CD4-positive, alpha-beta T cell (primary cell): ENCODE results near the gene WDR93. TPM values are rescaled to one million over a fixed set of nuclear protein-coding genes. Genes with fewer than 3 reads are reported as not detected.

Experiments used
- ATAC-seq: fragments of 200-7000 bp; cut with Tn5 transposase; one replicate; pipeline ENCODE4 v1.10.0; 2022; ENCODE audit warnings: mild to moderate bottlenecking; ENCODE audit not compliant: poor library complexity
- CTCF ChIA-PET: fragments of 350-600 bp; sonication (Branson Sonifier 250); formaldehyde crosslinking; loops from one replicate; lab custom pipeline; 2021; ENCODE audit warnings: antibody characterized with exemption, inconsistent platforms; lab: Charles Lee
- POLR2A ChIA-PET: fragments of 350-600 bp; sonication (Branson Sonifier 250); formaldehyde crosslinking; loops from one replicate; lab custom pipeline; 2021; ENCODE audit warnings: antibody characterized with exemption, inconsistent platforms; lab: Charles Lee
- DNase-seq, 14 experiments: peaks; one replicate each; pipeline ENCODE4 v3.0.0-alpha.2; 2013 to 2020; ENCODE audit warnings: mixed read lengths in 2 of 14
- H3K27ac ChIP-seq, 2 donors: one replicate each; pipeline versions ENCODE4 v1.5.1 to v1.7.0; 2013; ENCODE audit warnings: low read length in 2 of 2, low read depth in 1 of 2, mild to moderate bottlenecking in 1 of 2
- H3K27me3 ChIP-seq, 2 experiments: 1 replicate in 1 of 2; 2 replicates in 1 of 2; pipeline versions ENCODE4 v1.6.1 to v1.7.0; 2013; ENCODE audit warnings: low read length in 2 of 2, control low read depth in 1 of 2, mild to moderate bottlenecking in 1 of 2, moderate library complexity in 1 of 2; ENCODE audit not compliant: insufficient read depth in 2 of 2, control insufficient read depth in 1 of 2
- H3K36me3 ChIP-seq: one replicate; pipeline ENCODE4 v1.6.1; 2013; ENCODE audit warnings: low read length, control low read depth; ENCODE audit not compliant: insufficient read depth
- H3K4me1 ChIP-seq: one replicate; pipeline ENCODE4 v1.6.1; 2013; ENCODE audit warnings: low read length, control low read depth; ENCODE audit not compliant: insufficient read depth
- H3K4me3 ChIP-seq: one replicate; pipeline ENCODE4 v1.5.1; 2013; ENCODE audit warnings: mild to moderate bottlenecking, low read length, moderate library complexity
- H3K9me3 ChIP-seq, 2 experiments: 1 replicate in 1 of 2; 2 replicates in 1 of 2; pipeline versions ENCODE4 v1.6.1 to v1.7.0; 2013; ENCODE audit warnings: low read length in 2 of 2, mild to moderate bottlenecking in 2 of 2, control low read depth in 1 of 2, moderate library complexity in 1 of 2; ENCODE audit not compliant: control insufficient read depth in 1 of 2, insufficient read depth in 1 of 2
- H3K27ac Mint-ChIP-seq: one replicate; pipeline ENCODE4 v1.8.0; 2020; ENCODE audit warnings: mixed read lengths
- H3K27me3 Mint-ChIP-seq: one replicate; pipeline ENCODE4 v1.8.0; 2021; ENCODE audit warnings: mixed read lengths
- H3K36me3 Mint-ChIP-seq: one replicate; pipeline ENCODE4 v1.8.0; 2021; ENCODE audit warnings: low read depth, mixed read lengths
- H3K4me1 Mint-ChIP-seq: one replicate; pipeline ENCODE4 v1.8.0; 2021; ENCODE audit warnings: low read depth, mixed read lengths
- H3K4me3 Mint-ChIP-seq: one replicate; pipeline ENCODE4 v1.8.0; 2020; ENCODE audit warnings: mild to moderate bottlenecking, mixed read lengths
- H3K9me3 Mint-ChIP-seq: one replicate; pipeline ENCODE4 v1.8.0; 2020; ENCODE audit warnings: mixed read lengths
- CTCF ChIP-seq: fragments of 200-600 bp; IDR thresholded peaks from one replicate; pipeline ENCODE4 v1.8.0; 2022; ENCODE audit warnings: antibody characterized with exemption, mild to moderate bottlenecking
- intact Hi-C, 2 experiments: fragments of 100-400 bp; cut with DNase I in 1 of 2; cut with micrococcal nuclease in 1 of 2; formaldehyde crosslinking; loops; one replicate each; pipeline versions ENCODE4 v1.15.1 to v1.9.0; 2023 to 2025; cut with DNase I, micrococcal nuclease
- total RNA-seq, 174 experiments: library from RNA in 2 of 174; stranded (reverse) in 2 of 174; gene quantifications; one replicate each; pipeline ENCODE4 v1.2.3 and lab custom pipeline; 2021 to 2026

WDR93 gene
- total RNA-seq, 2 experiments from 2014 or later, result not detected

GRCh38 chr15:89677381-89677780, 13.2 kb upstream of the WDR93 start:
- H3K4me1 Mint-ChIP-seq, result no peaks in the 10 kb centered on the region
- intact Hi-C loops, result no loop called here
- H3K27me3 Mint-ChIP-seq, result no peaks in the 10 kb centered on the region

GRCh38 chr15:89679212-89679611, 11.4 kb upstream of the WDR93 start, which contains the start of gene PLIN1:
Gene PLIN1, minus strand, starts transcription at chr15:89679367. Its CDS starts 1,878 bp downstream, at chr15:89677489.
- no peak for DNase-seq
- no peak within 1 kb of the TSS for H3K27ac ChIP-seq
- Mint-ChIP-seq H3K9me3 (no peaks in the 10 kb centered on the region), H3K36me3 (peaks cover 5% of the 10 kb centered on the region), H3K27me3 (no peaks in the 10 kb centered on the region), H3K4me1 (no peaks in the 10 kb centered on the region), H3K27ac (no peak within 1 kb of the TSS), H3K4me3 (no peak within 1 kb of the TSS)
- no peak for TF ChIP-seq CTCF
- H3K4me3 ChIP-seq, result no peak within 1 kb of the TSS
- POLR2A ChIA-PET, result no interaction called here
- CTCF ChIA-PET, result no interaction called here
- ATAC-seq, result no peak
- H3K4me1 ChIP-seq, result no peaks in the 10 kb centered on the region
- H3K9me3 ChIP-seq, result no peaks in the 10 kb centered on the region
- intact Hi-C loops, result no loop called here
- no peaks in the 10 kb centered on the region for H3K27me3 ChIP-seq
- no peaks in the 10 kb centered on the region for H3K36me3 ChIP-seq

More at GRCh38 chr15:89677381-89677780, 13.2 kb upstream of the WDR93 start:
- Mint-ChIP-seq H3K36me3 (no peaks in the 10 kb centered on the region), H3K27ac (no peak overlapping the region), H3K9me3 (no peaks in the 10 kb centered on the region), H3K4me3 (no peak overlapping the region)
- Histone ChIP-seq H3K27ac (no peak overlapping the region), H3K27me3 (no peaks in the 10 kb centered on the region), H3K4me1 (no peaks in the 10 kb centered on the region), H3K36me3 (no peaks in the 10 kb centered on the region), H3K9me3 (peaks cover 0 to 5% of the 10 kb centered on the region in 2 experiments), H3K4me3 (no peak overlapping the region)
- POLR2A ChIA-PET, result no interaction called here
- CTCF ChIA-PET, result no interaction called here
- DNase-seq (no peak), ATAC-seq (no peak)
- no peak for TF ChIP-seq CTCF

GRCh38 chr15:89680282-89680873, 10.2 kb upstream of the WDR93 start:
- Mint-ChIP-seq H3K4me1 (no peaks in the 10 kb centered on the region), H3K36me3 (peaks cover 11% of the 10 kb centered on the region), H3K4me3 (no peak overlapping the region), H3K9me3 (no peaks in the 10 kb centered on the region), H3K27ac (no peak overlapping the region), H3K27me3 (no peaks in the 10 kb centered on the region)
- no peak for ATAC-seq
- no peaks in the 10 kb centered on the region for H3K27me3 ChIP-seq
- ChIA-PET CTCF (no interaction called here), POLR2A (no interaction called here)
- no peak overlapping the region for H3K27ac ChIP-seq
- intact Hi-C loops, result no loop called here
- H3K4me3 ChIP-seq, result no peak overlapping the region
- DNase-seq, result no peak
- no peak for TF ChIP-seq CTCF
- no peaks in the 10 kb centered on the region for H3K9me3 ChIP-seq
- H3K4me1 ChIP-seq, result no peaks in the 10 kb centered on the region
- H3K36me3 ChIP-seq, result no peaks in the 10 kb centered on the region
